GM18867 (cell line): Measurements from ENCODE around the gene CNTN5.
"Not testable (repeated sequence)": the region's sequence is repeated elsewhere in the genome, so short reads cannot be mapped to it uniquely, and the experiment has no call there.

Source experiments
- ATAC-seq: cut with Tn5 transposase; IDR thresholded peaks from one replicate; pipeline ENCODE4 v1.9.1; 2021; ENCODE audit warnings: mild to moderate bottlenecking, moderate library complexity; ENCODE audit not compliant: unreplicated experiment

Gene CNTN5

GRCh38 chr11:100273066-100273815 is 1252.5 kb downstream of the CNTN5 start:
- ATAC-seq: no peak

DNA sequence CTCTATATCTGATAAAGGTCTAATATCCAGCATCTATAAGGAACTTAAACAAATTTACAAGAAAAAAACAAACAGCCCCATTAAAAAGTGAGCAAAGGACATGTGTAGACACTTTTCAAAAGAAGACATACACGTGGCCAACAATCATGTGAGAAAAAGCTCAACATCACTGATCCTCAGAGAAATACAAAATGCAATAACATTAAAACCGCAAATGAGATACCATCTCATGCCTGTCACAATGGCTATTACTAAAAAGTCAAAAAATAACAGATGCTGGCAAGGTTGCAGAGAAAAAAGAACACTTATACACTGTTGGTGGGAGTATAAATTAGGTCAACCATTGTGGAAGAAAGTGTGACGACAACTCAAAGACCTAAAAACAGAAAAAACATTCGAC is 1253.7 kb downstream of the CNTN5 start:
- ATAC-seq: not testable (repeated sequence)

DNA sequence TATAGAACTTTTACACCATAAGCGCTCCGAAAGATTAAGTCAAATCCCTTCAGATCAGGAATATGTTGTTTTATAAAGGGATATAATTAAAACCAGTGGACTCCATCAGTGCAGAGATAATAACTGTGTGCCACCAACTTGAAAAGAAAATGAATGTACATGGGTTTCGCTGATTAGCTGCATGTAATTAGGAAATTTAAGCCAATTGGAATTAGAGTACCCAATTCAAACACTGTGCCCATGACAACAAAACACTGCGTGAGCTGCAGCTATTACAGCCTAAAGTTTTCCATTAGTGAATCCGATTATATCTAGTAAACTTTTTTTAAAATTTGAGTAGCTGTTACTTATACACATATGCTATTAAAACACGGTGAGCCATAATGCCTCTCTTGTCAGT is 1274.0 kb downstream of the CNTN5 start:
- no peak for ATAC-seq

- no peak for ATAC-seq
Measured at GRCh38 chr11:100296051-100296679, 1275.4 kb downstream of the CNTN5 start.

DNA sequence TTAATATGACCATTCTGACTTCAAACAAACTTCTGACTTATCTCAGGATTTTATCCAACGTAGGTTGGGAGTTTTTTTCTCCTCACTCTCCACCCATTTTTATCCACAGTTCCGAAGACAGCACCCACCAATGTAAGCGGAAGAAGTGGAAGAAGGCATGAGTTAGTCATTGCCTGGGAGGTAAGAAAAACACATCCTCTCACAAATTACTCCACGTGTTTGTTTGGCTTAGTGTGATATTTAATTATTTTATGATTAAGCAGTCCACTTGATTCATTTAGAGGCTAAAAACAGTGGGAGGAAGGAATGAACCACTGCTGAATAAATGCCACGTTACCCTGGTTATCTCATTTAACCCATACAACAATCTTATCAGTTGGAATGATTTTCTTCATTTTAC is 1276.8 kb downstream of the CNTN5 start:
- no peak for ATAC-seq

- ATAC-seq: no peak
Measured at GRCh38 chr11:100302824-100303223, 1282.1 kb downstream of the CNTN5 start.

DNA sequence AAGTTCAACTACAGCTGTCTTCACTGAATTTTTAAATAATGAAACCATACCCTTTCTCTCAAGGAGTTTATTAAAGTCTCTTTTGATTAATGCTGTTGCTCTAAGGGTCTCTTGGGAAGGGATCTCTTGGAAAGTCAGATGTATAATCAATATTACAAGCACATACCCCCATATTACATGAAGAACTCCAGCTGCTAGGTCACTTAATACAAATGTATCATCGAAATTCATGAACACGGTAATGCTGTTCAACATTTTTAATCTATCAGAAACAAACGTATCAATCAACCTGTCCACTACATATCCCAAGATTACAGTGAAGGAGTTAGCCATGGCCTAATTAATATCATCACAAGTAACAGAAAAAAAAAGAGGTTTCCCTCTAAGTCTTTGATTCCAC is 1283.1 kb downstream of the CNTN5 start:
- ATAC-seq: no peak

DNA sequence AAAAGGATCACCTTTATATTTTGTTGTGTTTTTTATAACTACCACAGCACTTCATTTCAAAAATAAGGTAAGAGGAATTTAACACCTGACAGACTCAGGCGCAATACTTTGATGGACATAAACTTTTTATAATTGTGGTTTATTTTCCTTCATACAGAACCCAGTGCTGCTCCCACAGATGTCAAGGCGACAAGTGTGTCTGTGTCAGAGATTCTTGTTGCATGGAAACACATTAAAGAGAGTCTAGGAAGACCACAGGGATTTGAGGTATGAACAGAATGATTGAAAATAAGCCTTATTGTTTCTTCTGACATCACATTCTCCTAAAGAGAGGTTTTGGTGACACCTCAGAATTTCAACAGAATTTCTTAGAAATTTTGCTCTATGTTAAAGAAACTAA is 1287.5 kb downstream of the CNTN5 start:
- no peak for ATAC-seq

- no peak for ATAC-seq
Measured at GRCh38 chr11:100315946-100316345, 1295.2 kb downstream of the CNTN5 start.

- ATAC-seq: no peak
Measured at GRCh38 chr11:100316952-100317351, 1296.2 kb downstream of the CNTN5 start.

GRCh38 chr11:100319691-100320090 is 1298.9 kb downstream of the CNTN5 start:
- ATAC-seq: no peak

GRCh38 chr11:100328626-100329340 is 1308.0 kb downstream of the CNTN5 start:
- ATAC-seq: no peak

DNA sequence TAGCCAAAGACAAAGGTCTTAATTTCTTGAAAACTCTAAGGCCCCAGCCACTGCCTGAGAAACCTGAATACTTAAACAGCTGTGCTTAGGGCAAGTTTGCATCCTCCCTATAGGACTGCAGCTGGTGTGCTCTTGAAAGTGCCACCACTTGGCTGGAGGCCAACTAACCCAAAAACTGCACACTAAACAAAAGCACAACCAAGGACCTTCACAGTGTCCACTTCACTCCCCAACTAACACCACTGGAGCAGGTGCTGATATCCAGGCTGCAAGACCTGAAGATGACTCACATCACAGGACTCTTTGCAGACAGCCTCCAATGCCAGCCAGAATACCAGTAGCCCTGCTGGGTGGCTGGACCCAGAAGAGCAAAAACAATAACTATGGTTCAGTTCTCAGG is 1308.6 kb downstream of the CNTN5 start:
- no peak for ATAC-seq

DNA sequence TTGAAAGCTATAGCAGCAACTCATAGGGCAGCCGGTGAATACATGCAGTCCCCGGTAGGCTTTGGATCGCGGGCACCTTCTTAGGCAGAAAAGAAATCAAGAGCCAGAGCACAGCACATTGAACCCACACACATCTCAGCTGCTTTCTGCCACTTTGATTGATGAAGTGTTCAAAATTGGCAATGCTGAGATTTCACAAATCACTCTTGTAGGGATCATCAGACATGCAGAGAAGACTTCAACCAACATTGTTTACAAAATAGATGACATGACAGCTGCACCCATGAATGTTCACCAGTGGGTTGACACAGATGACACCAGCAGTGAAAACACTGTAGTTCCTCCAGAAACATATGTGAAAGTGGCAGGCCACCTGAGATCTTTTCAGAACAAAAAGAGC is 1316.1 kb downstream of the CNTN5 start:
- no peak for ATAC-seq

- no peak for ATAC-seq
Measured at GRCh38 chr11:100338144-100338840, 1317.5 kb downstream of the CNTN5 start.

DNA sequence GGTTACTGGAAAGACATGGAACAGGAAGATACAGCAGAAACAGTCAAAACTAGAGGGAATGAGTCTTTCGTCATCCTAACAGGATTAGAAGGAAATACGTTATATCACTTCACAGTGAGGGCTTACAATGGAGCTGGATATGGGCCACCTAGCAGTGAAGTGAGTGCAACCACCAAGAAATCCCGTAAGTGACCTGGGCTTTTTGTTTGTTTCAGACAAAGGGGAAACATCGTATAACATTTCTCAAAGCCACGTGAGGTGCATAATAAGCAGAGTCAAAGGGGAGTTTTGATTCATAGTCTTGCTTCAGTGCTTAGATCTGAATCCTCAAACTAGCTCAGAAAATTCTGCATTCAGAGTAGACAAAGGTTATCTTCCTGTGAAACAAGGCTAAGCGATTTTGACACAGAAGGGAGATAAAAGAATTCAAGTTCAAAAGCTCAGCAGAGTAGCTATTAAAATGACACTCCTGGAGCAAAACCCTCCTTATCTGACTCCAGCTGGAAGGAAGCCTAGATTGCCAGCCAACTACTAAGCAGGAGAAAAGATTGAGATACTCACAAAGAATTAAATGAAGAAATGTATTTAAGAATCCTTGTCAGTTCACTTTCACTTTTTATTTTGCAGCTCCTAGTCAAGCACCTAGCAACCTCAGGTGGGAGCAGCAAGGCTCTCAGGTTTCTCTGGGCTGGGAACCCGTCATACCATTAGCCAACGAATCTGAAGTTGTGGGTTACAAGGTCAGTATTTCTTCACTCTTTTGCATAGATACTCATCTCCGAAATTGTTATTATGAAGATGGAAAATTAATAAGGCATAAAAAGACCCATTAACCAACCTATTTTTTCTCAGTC is 1319.9 kb downstream of the CNTN5 start:
- no peak for ATAC-seq

DNA sequence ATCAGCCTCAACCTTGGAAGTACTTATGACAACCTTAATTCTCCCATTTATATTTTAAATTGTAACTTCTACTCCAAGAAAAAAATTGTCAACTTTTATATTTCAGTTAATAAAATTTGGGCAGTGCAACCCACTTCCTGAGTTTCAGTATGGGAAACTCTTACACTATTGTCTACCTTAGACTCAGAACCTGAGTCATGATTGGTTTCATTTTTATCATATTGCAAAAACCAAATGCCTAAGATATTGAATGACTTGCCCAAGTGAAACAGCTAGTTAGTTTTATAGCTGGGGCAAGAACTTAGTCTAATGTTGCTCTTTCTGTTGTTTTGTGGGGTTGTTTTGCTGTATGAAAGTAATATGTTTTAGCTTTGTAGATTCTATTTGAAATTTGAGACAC is 1332.3 kb downstream of the CNTN5 start:
- no peak for ATAC-seq

DNA sequence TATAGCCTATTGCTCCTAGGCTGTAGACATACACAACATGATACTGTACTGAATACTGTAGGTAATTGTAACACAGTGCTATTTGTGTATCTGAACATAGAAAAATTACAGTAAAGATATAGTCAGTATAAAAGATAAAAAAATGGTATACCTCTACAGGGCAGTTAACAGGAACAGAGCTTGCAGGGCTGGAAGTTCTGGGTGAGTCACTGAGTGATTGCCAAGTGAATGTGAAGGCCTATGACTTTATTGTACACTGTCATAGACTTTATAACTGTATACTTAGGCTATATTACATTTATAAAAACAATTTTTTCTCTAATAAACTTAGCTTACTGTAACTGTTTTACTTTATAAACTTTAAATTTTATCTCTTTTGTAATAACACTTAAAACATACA is 1334.0 kb downstream of the CNTN5 start:
- ATAC-seq: no peak

DNA sequence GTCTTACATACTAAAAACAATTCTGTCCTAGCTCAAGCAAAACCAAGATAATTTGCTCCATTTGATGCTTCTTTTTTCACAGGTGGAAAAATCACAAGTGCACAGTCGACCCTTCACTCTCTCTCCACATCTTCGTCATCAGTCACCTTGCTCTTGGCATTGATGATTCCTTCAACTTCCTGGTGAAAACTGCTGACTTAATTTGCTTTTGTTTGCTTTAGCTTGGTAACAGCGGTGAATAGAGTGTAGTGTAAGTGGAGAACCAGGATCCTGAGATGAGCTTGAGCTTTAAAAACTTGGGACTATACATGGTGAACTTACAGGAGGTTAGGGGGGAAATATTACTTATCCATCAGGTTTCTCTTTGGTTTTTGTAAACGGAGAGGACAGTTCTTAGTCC is 1335.3 kb downstream of the CNTN5 start:
- ATAC-seq: no peak

DNA sequence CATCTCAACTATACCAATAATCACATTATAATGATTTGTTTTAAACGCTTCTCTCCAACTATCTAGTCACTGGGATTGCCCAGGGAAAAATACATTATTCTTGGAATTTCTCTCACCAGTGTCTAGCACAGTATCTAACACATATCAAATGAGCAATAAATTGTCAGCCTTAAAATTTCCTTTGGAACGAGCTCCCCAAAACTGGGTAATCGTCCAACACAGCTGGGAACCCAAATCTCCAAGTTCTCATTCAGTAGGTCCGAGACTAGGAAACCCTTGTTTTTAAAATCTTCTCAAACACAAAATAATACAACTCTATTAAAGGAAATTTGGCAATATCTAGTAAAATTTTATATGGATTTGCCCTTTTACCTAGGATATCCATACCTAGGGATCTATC is 1338.5 kb downstream of the CNTN5 start:
- ATAC-seq: no peak

GRCh38 chr11:100367892-100368291 is 1347.1 kb downstream of the CNTN5 start:
- no peak for ATAC-seq
